Measurements from ENCODE around the gene TRIM33. TPM values are rescaled to one million over a fixed set of nuclear protein-coding genes. Genes with fewer than 3 reads are reported as not detected.

TRIM33 gene
- total and polyA plus RNA-seq, 2 donors (not counting 1 experiment from before 2014, with no cell fraction given): 13.7 to 61.0 TPM

GRCh38 chr1:114441332-114441731, 69.7 kb downstream of the TRIM33 start:
- Histone ChIP-seq H3K4me2 (replicated peaks; ENCODE audit: low read depth, low read length, poor library complexity, severe bottlenecking) (no peak overlapping the region), H3K36me3 (replicated peaks in 1 of 2; ENCODE audit: control extremely low read depth in 1 of 2, control insufficient read depth in 1 of 2, extremely low read depth in 1 of 2, insufficient read depth in 2 of 2, low read length in 1 of 2) (peaks cover 13 to 18% of the 10 kb centered on the region in 2 experiments), H3K9ac (ENCODE audit: low read length) (no peak overlapping the region), H2AFZ (ENCODE audit: insufficient read depth, low read depth, low read length, poor library complexity, severe bottlenecking) (no peak overlapping the region), H3K9me3 (ENCODE audit: control extremely low read depth in 1 of 3, control insufficient read depth in 2 of 3, insufficient read depth in 1 of 3, low read length in 2 of 3) (peaks cover 0 to 1% (median 0%) of the 10 kb centered on the region in 3 donors), H3K4me3 (ENCODE audit: control extremely low read depth in 1 of 5, extremely low read depth in 1 of 5, insufficient read depth in 1 of 5, low read depth in 2 of 5, low read length in 4 of 5) (no peak overlapping the region), H3K27ac (ENCODE audit: low read length in 2 of 2) (no peak overlapping the region), H3K79me2 (ENCODE audit: control insufficient read depth, insufficient read depth, low read length) (peaks cover 47% of the 10 kb centered on the region), H4K20me1 (ENCODE audit: control insufficient read depth, insufficient read depth, low read length, poor library complexity, severe bottlenecking) (peaks cover 7% of the 10 kb centered on the region), H3K4me1 (ENCODE audit: control insufficient read depth in 2 of 2, insufficient read depth in 2 of 2, low read length in 2 of 2) (peaks cover 0 to 4% of the 10 kb centered on the region in 2 donors), H3K27me3 (replicated peaks in 1 of 4; ENCODE audit: control extremely low read depth in 1 of 4, control insufficient read depth in 3 of 4, insufficient read depth in 4 of 4, low read length in 3 of 4) (no peaks in the 10 kb centered on the region)
- Mint-ChIP-seq H3K27ac (no peak overlapping the region), H3K9me3 (ENCODE audit: insufficient read depth) (no peaks in the 10 kb centered on the region), H3K4me1 (peaks cover 5% of the 10 kb centered on the region), H3K27me3 (no peaks in the 10 kb centered on the region), H3K4me3 (no peak overlapping the region)
- no peak for ATAC-seq (ENCODE audit: low read depth)
- intact Hi-C loops (cut with micrococcal nuclease): no loop called here
- no peak for DNase-seq
- WGBS (ENCODE audit: insufficient coverage): 100% methylated on average over 2 of the region's 3 CpGs
- TF ChIP-seq CTCF (IDR thresholded peaks at IDR 0.05) (no peak), EZH2 (IDR thresholded peaks at IDR 0.05; ENCODE audit: borderline replicate concordance, insufficient read depth, low read depth, low read length, poor library complexity, severe bottlenecking) (no peak)
- ChIA-PET POLR2A (no interaction called here), CTCF (no interaction called here)

- H3K79me2 ChIP-seq (ENCODE audit: control insufficient read depth, insufficient read depth, low read length): peaks cover 35% of the 10 kb centered on the region
- no peaks in the 10 kb centered on the region for H3K9me3 Mint-ChIP-seq (ENCODE audit: insufficient read depth)
- H3K36me3 ChIP-seq (replicated peaks in 1 of 2; ENCODE audit: control extremely low read depth in 1 of 2, control insufficient read depth in 1 of 2, extremely low read depth in 1 of 2, insufficient read depth in 2 of 2, low read length in 1 of 2): peaks cover 12 to 18% of the 10 kb centered on the region in 2 experiments
- no peaks in the 10 kb centered on the region for H3K27me3 Mint-ChIP-seq
- H3K4me1 ChIP-seq (ENCODE audit: control insufficient read depth in 2 of 2, insufficient read depth in 2 of 2, low read length in 2 of 2): no peaks in the 10 kb centered on the region
- WGBS (ENCODE audit: insufficient coverage): no CpG with 5 or more reads among the region's 4 CpGs
- no peak overlapping the region for H3K27ac Mint-ChIP-seq
- H3K4me3 Mint-ChIP-seq: no peak overlapping the region
- intact Hi-C loops (cut with micrococcal nuclease): no loop called here
- no peak overlapping the region for H3K4me2 ChIP-seq (replicated peaks; ENCODE audit: low read depth, low read length, poor library complexity, severe bottlenecking)
- H3K27ac ChIP-seq (ENCODE audit: low read length in 2 of 2): no peak overlapping the region
- H4K20me1 ChIP-seq (ENCODE audit: control insufficient read depth, insufficient read depth, low read length, poor library complexity, severe bottlenecking): peaks cover 17% of the 10 kb centered on the region
- CTCF ChIA-PET: no interaction called here
- no peak overlapping the region for H3K9ac ChIP-seq (ENCODE audit: low read length)
- no peak overlapping the region for H3K4me3 ChIP-seq (ENCODE audit: control extremely low read depth in 1 of 5, extremely low read depth in 1 of 5, insufficient read depth in 1 of 5, low read depth in 2 of 5, low read length in 4 of 5)
- H3K27me3 ChIP-seq (replicated peaks in 1 of 4; ENCODE audit: control extremely low read depth in 1 of 4, control insufficient read depth in 3 of 4, insufficient read depth in 4 of 4, low read length in 3 of 4): no peaks in the 10 kb centered on the region
- H2AFZ ChIP-seq (ENCODE audit: insufficient read depth, low read depth, low read length, poor library complexity, severe bottlenecking): no peak overlapping the region
- DNase-seq (no peak), ATAC-seq (ENCODE audit: low read depth) (no peak)
- TF ChIP-seq EZH2 (IDR thresholded peaks at IDR 0.05; ENCODE audit: borderline replicate concordance, insufficient read depth, low read depth, low read length, poor library complexity, severe bottlenecking) (no peak), CTCF (IDR thresholded peaks at IDR 0.05) (no peak)
- POLR2A ChIA-PET: no interaction called here
- peaks cover 0 to 1% (median 0%) of the 10 kb centered on the region in 3 donors for H3K9me3 ChIP-seq (ENCODE audit: control extremely low read depth in 1 of 3, control insufficient read depth in 2 of 3, insufficient read depth in 1 of 3, low read length in 2 of 3)
- peaks cover 3% of the 10 kb centered on the region for H3K4me1 Mint-ChIP-seq
These were observed 71.6 kb downstream of the TRIM33 start for GRCh38 chr1:114439369-114439768.

Measured in B cell (primary cell).